HG03103 (cell line): ENCODE results near the gene GGT5.
"Not testable (repeated sequence)": the region's sequence is repeated elsewhere in the genome, so short reads cannot be mapped to it uniquely, and the experiment has no call there.

ENCODE experiments used
- ATAC-seq: cut with Tn5 transposase; IDR thresholded peaks from one replicate; pipeline ENCODE4 v1.9.1; 2021; ENCODE audit warnings: low read depth; ENCODE audit not compliant: unreplicated experiment

GGT5 gene

GRCh38 chr22:24264329-24264896, 19.5 kb upstream of the GGT5 start:
- not testable (repeated sequence) for ATAC-seq

- not testable (repeated sequence) for ATAC-seq
Measured at GRCh38 chr22:24263479-24263878, 18.6 kb upstream of the GGT5 start.

DNA sequence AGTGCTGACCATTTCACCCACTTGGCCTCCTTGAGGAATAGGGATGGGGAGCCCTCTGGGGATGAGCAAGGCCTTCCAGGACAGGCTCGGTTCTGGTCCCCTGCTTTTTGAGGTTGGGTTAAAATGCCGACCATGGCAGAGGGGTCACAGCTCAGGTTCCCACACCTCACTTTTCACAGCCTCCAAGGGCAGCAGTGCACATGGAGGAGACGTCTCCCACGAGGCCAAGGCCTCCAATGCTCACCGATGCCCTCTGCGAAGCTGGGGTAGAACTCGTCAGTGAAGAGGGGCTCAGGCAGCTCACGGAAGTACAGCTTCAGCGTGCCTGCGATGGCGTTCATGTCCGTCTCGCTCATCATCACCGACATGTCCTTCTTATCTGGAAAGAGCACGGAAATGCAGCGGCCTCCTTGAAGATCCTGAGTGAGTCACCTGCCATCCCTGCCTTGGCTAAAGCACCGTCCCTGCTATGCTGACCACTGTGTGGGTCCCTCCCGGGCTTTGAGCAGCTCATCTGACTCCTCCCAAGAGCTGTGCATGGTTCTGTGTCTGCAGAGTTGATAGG, 17.4 kb upstream of the GGT5 start:
- ATAC-seq: not testable (repeated sequence)

DNA sequence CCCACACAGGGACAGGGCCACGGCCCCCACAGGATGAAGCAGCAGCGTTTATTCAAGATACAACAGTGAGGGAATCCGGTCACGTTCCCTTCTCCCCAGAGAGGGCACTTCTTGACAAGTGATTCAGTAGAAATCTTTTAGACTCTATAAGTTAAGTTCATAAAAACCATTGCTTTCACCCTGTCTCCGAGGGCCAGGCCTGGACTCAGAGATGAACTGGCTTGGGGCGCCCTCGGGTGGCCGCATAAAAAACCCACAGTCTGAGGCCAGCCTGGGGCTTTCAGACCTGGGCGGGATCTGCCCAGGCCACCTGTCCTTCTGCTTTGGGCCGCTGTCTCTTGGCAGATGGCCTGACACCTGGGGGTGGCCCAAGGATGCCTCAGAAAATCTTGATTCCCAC, 14.6 kb upstream of the GGT5 start:
- not testable (repeated sequence) for ATAC-seq

GRCh38 chr22:24256736-24257135, 11.9 kb upstream of the GGT5 start:
- ATAC-seq: not testable (repeated sequence)

DNA sequence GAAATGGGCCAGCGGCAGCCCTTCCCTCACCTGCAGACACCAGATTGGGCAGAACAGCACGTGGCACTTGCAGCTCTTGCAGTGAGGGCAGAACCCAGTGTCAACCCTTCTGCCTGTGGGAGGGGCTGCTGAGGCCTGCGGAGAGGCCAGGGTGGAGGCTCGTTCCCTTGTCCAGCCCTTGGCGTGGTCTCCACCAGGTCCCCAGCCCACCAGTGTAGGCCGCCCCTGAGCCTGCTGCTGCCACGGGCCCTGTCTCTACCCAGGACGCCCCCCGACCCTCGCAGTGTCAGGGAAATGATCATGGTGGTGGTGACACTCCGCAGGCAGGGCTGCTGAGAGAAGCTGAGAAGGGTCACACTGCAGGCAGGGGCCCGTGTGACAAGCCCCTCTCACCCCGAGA, 11.3 kb upstream of the GGT5 start:
- ATAC-seq: not testable (repeated sequence)

DNA sequence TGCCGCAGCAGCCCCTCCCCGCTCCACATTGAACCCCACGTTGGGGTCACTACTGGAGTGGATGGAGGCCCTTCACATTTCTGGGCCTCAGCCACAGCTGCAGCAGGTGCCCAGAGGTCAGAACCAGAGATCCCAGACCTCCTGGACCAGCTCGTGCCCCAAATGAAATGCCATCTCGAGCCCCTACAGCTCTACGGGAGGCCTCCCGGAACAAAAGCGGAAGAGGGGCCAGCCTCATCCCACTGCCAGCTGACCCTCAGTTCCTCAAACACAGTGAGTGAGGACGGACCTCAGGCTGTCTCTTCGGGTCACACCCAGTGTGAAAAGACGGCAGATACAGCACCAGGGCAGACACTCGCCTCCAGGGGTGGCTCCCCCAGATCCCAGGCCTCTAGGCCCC, 8.2 kb upstream of the GGT5 start:
- ATAC-seq: not testable (repeated sequence)

GRCh38 chr22:24251286-24251685, 6.4 kb upstream of the GGT5 start:
- ATAC-seq: not testable (repeated sequence)

- ATAC-seq: not testable (repeated sequence)
Measured at GRCh38 chr22:24249413-24249812, 4.5 kb upstream of the GGT5 start.

GRCh38 chr22:24248611-24249010, 3.7 kb upstream of the GGT5 start:
- ATAC-seq: not testable (repeated sequence)

DNA sequence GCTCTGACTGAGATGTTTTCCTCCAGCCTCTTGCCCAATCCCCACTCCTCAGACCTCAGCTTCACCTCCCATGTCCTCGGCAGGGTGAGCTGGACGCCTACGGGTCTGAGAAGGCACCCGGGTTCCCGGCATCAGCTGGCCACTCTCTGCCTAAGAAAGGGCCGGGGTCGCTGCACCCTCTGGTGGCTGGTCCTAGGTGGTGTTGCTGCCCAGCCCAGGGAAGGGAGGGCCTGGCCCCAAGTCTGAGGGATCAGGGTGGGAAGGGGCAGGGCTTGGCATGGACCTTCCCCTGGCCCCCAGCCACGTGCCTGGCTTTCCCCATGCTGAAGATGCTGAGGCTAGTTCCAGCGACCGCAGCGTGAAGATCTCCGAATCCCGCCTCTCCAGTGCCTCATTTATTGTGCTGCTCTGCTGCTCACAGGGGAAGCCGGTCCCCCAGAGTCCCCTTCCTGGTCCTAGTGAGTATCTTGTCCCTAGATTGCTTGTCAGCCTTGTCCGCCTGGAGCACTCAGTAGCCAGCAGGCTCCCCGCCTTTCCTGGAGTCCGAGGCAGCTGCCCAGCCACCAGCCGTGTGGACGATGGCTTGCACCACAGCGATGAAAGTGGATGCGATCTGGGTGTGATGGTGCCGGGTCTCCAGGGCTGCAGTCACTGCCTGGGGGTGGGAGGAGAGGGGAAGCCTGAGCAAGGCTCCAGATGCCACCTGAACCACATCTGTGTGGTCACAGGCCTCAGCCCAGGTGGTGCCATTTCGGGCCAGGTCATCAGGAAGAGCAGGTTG, 2.9 kb upstream of the GGT5 start:
- ATAC-seq: no peak

DNA sequence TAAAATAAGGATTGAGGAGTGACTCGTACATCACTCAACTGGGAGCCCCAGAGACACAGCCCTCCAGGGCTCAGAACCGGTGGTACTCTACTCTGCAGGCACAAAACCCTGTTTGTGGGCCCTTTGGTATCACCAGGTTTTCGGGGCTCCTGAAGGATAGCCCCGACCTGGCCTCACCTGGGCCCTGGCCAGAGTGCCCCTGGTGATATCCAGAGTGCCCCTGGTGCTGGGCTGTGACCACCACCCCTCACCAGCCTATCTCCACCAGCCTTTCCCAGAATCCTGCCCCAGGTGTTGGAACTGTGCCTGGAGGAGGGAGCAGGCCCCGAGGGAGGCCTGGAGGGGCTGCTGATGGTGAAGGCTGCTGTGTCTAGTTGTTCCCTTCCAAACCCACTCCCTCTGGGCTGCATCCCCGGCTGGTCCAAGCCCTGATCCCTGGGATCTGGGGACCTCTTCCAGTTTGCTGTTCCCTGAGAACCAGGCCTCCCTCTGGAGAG, 2.2 kb upstream of the GGT5 start:
- no peak for ATAC-seq

GRCh38 chr22:24245584-24246561, 991 bp upstream of the GGT5 start:
- ATAC-seq: not testable (repeated sequence)

DNA sequence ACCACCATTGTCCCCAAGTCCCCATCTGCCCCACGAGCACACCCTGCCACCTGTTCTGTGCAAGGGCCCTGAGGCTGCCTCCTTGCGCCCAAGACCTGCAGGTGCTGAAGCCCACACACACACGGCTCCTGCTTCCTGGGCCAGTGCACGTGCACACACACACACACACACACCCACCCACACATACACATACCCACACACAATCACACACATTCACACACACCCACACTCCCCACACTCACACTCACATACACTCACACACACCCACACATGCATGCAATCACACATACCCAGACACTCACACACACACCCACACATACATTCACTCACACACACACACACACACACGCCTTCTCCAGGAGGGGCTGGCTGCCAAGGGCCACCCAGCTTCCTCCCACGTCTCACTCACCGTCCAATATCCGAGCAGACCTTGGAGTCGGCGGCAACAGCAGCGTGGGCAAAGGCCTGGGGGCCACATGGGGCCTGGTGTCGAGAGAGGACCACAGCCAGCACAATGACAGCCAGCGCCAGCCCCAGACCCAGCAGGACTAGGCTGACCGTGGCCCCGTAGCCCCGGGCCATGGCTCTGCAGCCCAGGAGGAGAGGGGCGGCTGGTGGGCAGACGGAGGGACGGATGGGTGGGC, 616 bp downstream of the GGT5 start:
- no peak for ATAC-seq

DNA sequence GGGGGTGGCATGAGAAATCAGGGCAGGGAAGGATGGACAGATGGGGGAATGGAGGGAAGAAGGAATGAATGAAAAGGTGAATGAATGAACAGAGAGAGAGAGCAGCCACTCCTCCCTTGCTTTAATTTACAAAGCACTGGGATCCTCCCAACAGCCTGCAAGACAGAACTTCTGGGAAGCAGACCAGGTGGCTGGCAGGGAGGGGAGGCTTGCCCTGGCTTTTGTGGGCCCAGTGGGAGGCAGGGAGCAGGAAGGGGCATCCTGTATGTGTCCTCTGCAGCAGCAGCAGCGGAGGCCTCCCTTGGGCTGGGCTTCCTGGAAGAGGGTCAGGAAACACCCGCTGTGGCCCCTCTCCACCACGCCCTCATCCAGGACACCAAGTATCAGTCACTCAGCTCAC, 1.5 kb downstream of the GGT5 start:
- not testable (repeated sequence) for ATAC-seq

DNA sequence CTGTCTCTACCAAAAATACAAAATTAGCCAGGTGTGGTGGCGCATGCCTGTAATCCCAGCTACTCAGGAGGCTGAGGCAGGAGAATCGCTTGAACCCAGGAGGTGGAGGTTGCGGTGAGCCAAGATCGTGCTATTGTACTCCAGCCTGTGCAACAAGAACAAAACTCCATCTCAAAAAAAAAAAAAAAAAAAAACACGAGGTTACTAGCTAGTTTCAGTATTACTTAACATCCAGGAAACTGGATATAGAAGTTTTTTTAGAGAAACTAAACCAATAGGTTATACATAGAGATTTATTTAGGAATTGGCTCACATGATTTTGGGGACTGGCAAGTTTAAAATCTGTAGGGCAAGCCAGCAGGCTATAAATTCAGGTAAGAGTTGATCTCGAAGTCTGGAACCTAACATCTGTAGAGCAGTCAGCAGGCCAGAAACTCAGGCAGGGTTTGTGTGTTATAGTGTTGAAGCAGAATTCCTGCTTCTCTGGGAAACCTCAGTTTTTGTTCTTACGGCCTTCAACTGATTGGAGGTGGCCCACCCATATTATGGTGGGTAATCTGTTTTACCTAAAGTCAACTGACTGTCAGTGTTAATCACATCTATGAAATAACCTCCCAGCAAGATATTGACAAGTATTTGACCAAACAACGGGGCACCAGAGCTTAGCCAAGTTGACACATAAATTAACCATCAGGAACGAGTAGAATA, 3.7 kb downstream of the GGT5 start:
- ATAC-seq: not testable (repeated sequence)

GRCh38 chr22:24240381-24240780, 4.5 kb downstream of the GGT5 start:
- no peak for ATAC-seq

DNA sequence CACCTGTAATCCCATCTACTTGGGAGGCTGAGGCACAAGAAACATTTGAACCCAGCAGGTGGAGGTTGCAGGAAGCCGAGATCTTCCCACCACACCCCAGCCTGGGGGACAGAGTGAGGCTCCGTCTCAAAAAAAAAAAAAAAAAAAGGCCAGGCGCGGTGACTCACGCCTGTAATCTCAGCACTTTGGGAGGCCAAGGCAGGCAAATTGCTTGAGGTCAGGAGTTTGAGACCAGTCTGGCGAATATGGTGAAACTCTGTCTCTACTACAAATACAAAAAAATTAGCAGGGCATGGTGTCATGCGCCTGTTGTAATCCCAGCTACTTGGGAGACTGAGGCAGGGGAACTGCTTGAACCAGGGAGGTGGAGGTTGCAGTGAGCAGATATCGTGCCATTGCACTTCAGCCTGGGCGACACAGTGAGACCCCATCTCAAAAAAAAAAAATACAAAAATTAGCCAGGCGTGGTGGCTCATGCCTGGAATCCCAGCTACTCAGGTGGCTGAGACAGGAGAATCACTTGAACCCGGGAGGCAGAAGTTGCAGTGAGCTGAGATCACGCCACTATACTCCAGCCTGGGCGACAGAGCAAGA, 6.7 kb downstream of the GGT5 start:
- ATAC-seq: not testable (repeated sequence)

GRCh38 chr22:24236656-24237055, 8.2 kb downstream of the GGT5 start:
- ATAC-seq: no peak
